H9 (cell line): Measurements from ENCODE around the gene PFDN2. TPM values are rescaled to one million over a fixed set of nuclear protein-coding genes. Genes with fewer than 3 reads are reported as not detected.

ENCODE experiments used
- DNase-seq: peaks from one replicate; pipeline ENCODE4 v3.0.0-alpha.2; 2017
- H2AFZ ChIP-seq: one replicate; pipeline ENCODE4 v1.6.1; 2013; ENCODE audit warnings: mild to moderate bottlenecking, low read length, control low read depth, moderate library complexity
- H2AK5ac ChIP-seq: 2 replicates; pipeline ENCODE4 v1.6.1; 2013; ENCODE audit warnings: low read length, control low read depth, mixed read lengths; ENCODE audit not compliant: insufficient read length
- H2BK120ac ChIP-seq: one replicate; pipeline ENCODE4 v1.6.1; 2013; ENCODE audit warnings: low read depth, mild to moderate bottlenecking, low read length, control low read depth, inconsistent platforms; ENCODE audit not compliant: poor library complexity, severe bottlenecking
- H2BK12ac ChIP-seq: 2 replicates; pipeline ENCODE4 v1.6.1; 2013; ENCODE audit warnings: low read length, control low read depth, mixed read lengths, low read depth; ENCODE audit not compliant: insufficient read length
- H2BK15ac ChIP-seq: 2 replicates; pipeline ENCODE4 v1.6.1; 2013; ENCODE audit warnings: low read depth, low read length, control low read depth
- H2BK20ac ChIP-seq: one replicate; pipeline ENCODE4 v1.6.1; 2013; ENCODE audit warnings: low read depth, mild to moderate bottlenecking, low read length, control low read depth, inconsistent platforms; ENCODE audit not compliant: poor library complexity, severe bottlenecking
- H2BK5ac ChIP-seq: 2 replicates; pipeline ENCODE4 v1.6.1; 2013; ENCODE audit warnings: low read length, control low read depth, mixed read lengths; ENCODE audit not compliant: insufficient read length
- H3K14ac ChIP-seq: 2 replicates; pipeline ENCODE4 v1.6.1; 2013; ENCODE audit warnings: low read length, control low read depth; ENCODE audit not compliant: insufficient read depth
- H3K18ac ChIP-seq: 2 replicates; pipeline ENCODE4 v1.6.1; 2013; ENCODE audit warnings: low read depth, mild to moderate bottlenecking, mixed read lengths, low read length, control low read depth; ENCODE audit not compliant: insufficient read length
- H3K23ac ChIP-seq: 2 replicates; pipeline ENCODE4 v1.6.1; 2013; ENCODE audit warnings: low read length, control low read depth, mixed read lengths, low read depth; ENCODE audit not compliant: insufficient read length
- H3K23me2 ChIP-seq: 2 replicates; pipeline ENCODE4 v1.6.1; 2013; ENCODE audit warnings: low read depth, mild to moderate bottlenecking, mixed read lengths, low read length, control low read depth; ENCODE audit not compliant: insufficient read length, poor library complexity, severe bottlenecking
- H3K27ac ChIP-seq: 2 replicates; pipeline ENCODE4 v1.5.1; 2013; ENCODE audit warnings: low read length, control low read depth, mixed read lengths, low read depth; ENCODE audit not compliant: insufficient read length
- H3K27me3 ChIP-seq: 2 replicates; pipeline ENCODE4 v1.6.1; 2013; ENCODE audit warnings: low read length, control low read depth, inconsistent platforms; ENCODE audit not compliant: insufficient read depth
- H3K4ac ChIP-seq: 2 replicates; pipeline ENCODE4 v1.6.1; 2013; ENCODE audit warnings: low read depth, mild to moderate bottlenecking, control low read depth, inconsistent platforms, low read length, moderate library complexity
- H3K4me1 ChIP-seq: 2 replicates; pipeline ENCODE4 v1.6.1; 2013; ENCODE audit warnings: low read length, control low read depth, inconsistent platforms; ENCODE audit not compliant: insufficient read depth
- H3K4me2 ChIP-seq: 2 replicates; pipeline ENCODE4 v1.6.1; 2013; ENCODE audit warnings: low read length, control low read depth, mixed read lengths; ENCODE audit not compliant: insufficient read length, insufficient read depth
- H3K56ac ChIP-seq: 2 replicates; pipeline ENCODE4 v1.6.1; 2013; ENCODE audit warnings: low read depth, mild to moderate bottlenecking, mixed read lengths, low read length, control low read depth; ENCODE audit not compliant: insufficient read length
- H3K79me1 ChIP-seq: 2 replicates; pipeline ENCODE4 v1.6.1; 2013; ENCODE audit warnings: low read depth, mild to moderate bottlenecking, moderate library complexity, low read length, control low read depth, inconsistent platforms; ENCODE audit not compliant: insufficient read depth, poor library complexity, severe bottlenecking
- H3K79me2 ChIP-seq: 2 replicates; pipeline ENCODE4 v1.6.1; 2013; ENCODE audit warnings: low read length, control low read depth, inconsistent platforms; ENCODE audit not compliant: insufficient read depth
- H3K9ac ChIP-seq: 2 replicates; pipeline ENCODE4 v1.6.1; 2013; ENCODE audit warnings: low read length, control low read depth, mixed read lengths; ENCODE audit not compliant: insufficient read length; ENCODE audit errors: extremely low read depth
- H3K9me3 ChIP-seq: one replicate; pipeline ENCODE4 v1.6.1; 2013; ENCODE audit warnings: low read depth, low read length, inconsistent platforms; ENCODE audit not compliant: control insufficient read depth
- H3T11ph ChIP-seq: one replicate; pipeline ENCODE4 v1.6.1; 2013; ENCODE audit warnings: mild to moderate bottlenecking, low read length, control low read depth, inconsistent platforms
- H4K20me1 ChIP-seq: one replicate; pipeline ENCODE4 v1.6.1; 2013; ENCODE audit not compliant: control insufficient read depth, insufficient read length, insufficient read depth
- H4K5ac ChIP-seq: 2 replicates; pipeline ENCODE4 v1.6.1; 2013; ENCODE audit warnings: low read depth, mild to moderate bottlenecking, mixed read lengths, low read length, control low read depth; ENCODE audit not compliant: insufficient read length
- H4K8ac ChIP-seq: replicated peaks from 2 replicates; pipeline ENCODE4 v1.6.1; 2013; ENCODE audit warnings: low read length, control low read depth, mixed read lengths, low read depth; ENCODE audit not compliant: insufficient read length
- H4K91ac ChIP-seq: 2 replicates; pipeline ENCODE4 v1.6.1; 2013; ENCODE audit warnings: low read depth, mild to moderate bottlenecking, moderate library complexity, mixed read lengths, low read length, control low read depth; ENCODE audit not compliant: insufficient read length
- H3K27ac Mint-ChIP-seq, 3 experiments: 2 replicates in 2 of 3; 3 replicates in 1 of 3; pipeline ENCODE4 v1.8.0; 2020 to 2021; ENCODE audit warnings: mixed read lengths in 3 of 3, mild to moderate bottlenecking in 1 of 3, moderate library complexity in 1 of 3
- H3K27me3 Mint-ChIP-seq: 2 replicates; pipeline ENCODE4 v1.8.0; 2021; ENCODE audit warnings: low read depth, mild to moderate bottlenecking, moderate library complexity, mixed read lengths
- H3K36me3 Mint-ChIP-seq, 3 experiments: 2 replicates in 2 of 3; 3 replicates in 1 of 3; pipeline ENCODE4 v1.8.0; 2020 to 2021; ENCODE audit warnings: low read depth in 3 of 3, mixed read lengths in 3 of 3; ENCODE audit not compliant: insufficient read depth in 1 of 3
- H3K4me1 Mint-ChIP-seq, 2 experiments: 2 replicates each; pipeline ENCODE4 v1.8.0; 2020; ENCODE audit warnings: mixed read lengths in 2 of 2
- H3K4me3 Mint-ChIP-seq, 2 experiments: 2 replicates in 1 of 2; 3 replicates in 1 of 2; pipeline ENCODE4 v1.8.0; 2020 to 2021; ENCODE audit warnings: mild to moderate bottlenecking in 2 of 2, mixed read lengths in 2 of 2, moderate library complexity in 1 of 2
- H3K9me3 Mint-ChIP-seq, 2 experiments: 2 replicates in 1 of 2; 3 replicates in 1 of 2; pipeline ENCODE4 v1.8.0; 2020; ENCODE audit warnings: mild to moderate bottlenecking in 2 of 2, mixed read lengths in 2 of 2, moderate library complexity in 1 of 2
- CTCF ChIP-seq: fragments of 200-600 bp; sonication (generic); conservative IDR thresholded peaks from 3 replicates; pipeline ENCODE4 v1.8.0; 2021; ENCODE audit warnings: antibody characterized with exemption, mild to moderate bottlenecking
- WGBS: extraction: QIAGEN DNeasy Blood & Tissue Kit; methylation state at CpG from one replicate; pipeline ENCODE4 v1.1.7; 2013; ENCODE audit warnings: missing lambda C conversion rate, low lambda C conversion rate, mixed read lengths; ENCODE audit not compliant: insufficient read length; ENCODE audit errors: extremely low coverage; 5-methylcytosine and 5-hydroxymethylcytosine counted together
- total RNA-seq: library from RNA; stranded (reverse); gene quantifications from 2 replicates; pipeline ENCODE4 v1.2.1, GENCODE V29; 2021

PFDN2 gene
- total RNA-seq, 1 experiment from 2014 or later = 71.8 TPM

- H2BK12ac ChIP-seq = no peak overlapping the region
- H3K27ac ChIP-seq = no peak overlapping the region
- no peak overlapping the region for H3K18ac ChIP-seq
- Mint-ChIP-seq H3K9me3 (peaks cover 4 to 5% of the 10 kb centered on the region in 2 experiments; a peak in 3 of 5 replicates), H3K27me3 (peaks cover 29% of the 10 kb centered on the region), H3K4me3 (no peak overlapping the region), H3K27ac (no peak overlapping the region), H3K4me1 (no peaks in the 10 kb centered on the region), H3K36me3 (peaks cover 0 to 6% (median under 1%) of the 10 kb centered on the region in 3 experiments; a peak in 5 of 7 replicates)
- no peak overlapping the region for H3K4me2 ChIP-seq
- H3T11ph ChIP-seq = no peak overlapping the region
- H4K8ac ChIP-seq = no peak overlapping the region
- H3K4me1 ChIP-seq = no peaks in the 10 kb centered on the region
- H3K4ac ChIP-seq = no peak overlapping the region
- no peak overlapping the region for H2AFZ ChIP-seq
- DNase-seq = no peak
- no peak overlapping the region for H4K5ac ChIP-seq
- no peaks in the 10 kb centered on the region for H3K23me2 ChIP-seq
- H2AK5ac ChIP-seq = no peak overlapping the region
- no peak overlapping the region for H2BK120ac ChIP-seq
- H2BK15ac ChIP-seq = no peak overlapping the region
- H3K56ac ChIP-seq = no peak overlapping the region
- no peaks in the 10 kb centered on the region for H4K20me1 ChIP-seq
- no peak overlapping the region for H2BK20ac ChIP-seq
- no CpG with 5 or more reads among the region's 3 CpGs for WGBS
- H3K79me2 ChIP-seq = no peaks in the 10 kb centered on the region
- no peaks in the 10 kb centered on the region for H3K9me3 ChIP-seq
- H3K9ac ChIP-seq = no peak overlapping the region
- no peak overlapping the region for H4K91ac ChIP-seq
- H3K14ac ChIP-seq = no peak overlapping the region
- TF ChIP-seq CTCF = no peak
- no peaks in the 10 kb centered on the region for H3K79me1 ChIP-seq
- no peaks in the 10 kb centered on the region; the same call in none of the 2 replicates for H3K27me3 ChIP-seq
- H3K23ac ChIP-seq = no peak overlapping the region
- no peak overlapping the region for H2BK5ac ChIP-seq
Observed at GRCh38 chr1:161052899-161053298, 64.9 kb downstream of the PFDN2 start.
